ENCODE data around the gene SPDYC. TPM values are rescaled to one million over a fixed set of nuclear protein-coding genes. Genes with fewer than 3 reads are reported as not detected.

The SPDYC gene
- total and polyA plus RNA-seq, 9 of the 15 experiments (the other 6 are each of a cell fraction or from before 2014, with no cell fraction given) = 4.4 to 18.8 (median 9.2) TPM

DNA sequence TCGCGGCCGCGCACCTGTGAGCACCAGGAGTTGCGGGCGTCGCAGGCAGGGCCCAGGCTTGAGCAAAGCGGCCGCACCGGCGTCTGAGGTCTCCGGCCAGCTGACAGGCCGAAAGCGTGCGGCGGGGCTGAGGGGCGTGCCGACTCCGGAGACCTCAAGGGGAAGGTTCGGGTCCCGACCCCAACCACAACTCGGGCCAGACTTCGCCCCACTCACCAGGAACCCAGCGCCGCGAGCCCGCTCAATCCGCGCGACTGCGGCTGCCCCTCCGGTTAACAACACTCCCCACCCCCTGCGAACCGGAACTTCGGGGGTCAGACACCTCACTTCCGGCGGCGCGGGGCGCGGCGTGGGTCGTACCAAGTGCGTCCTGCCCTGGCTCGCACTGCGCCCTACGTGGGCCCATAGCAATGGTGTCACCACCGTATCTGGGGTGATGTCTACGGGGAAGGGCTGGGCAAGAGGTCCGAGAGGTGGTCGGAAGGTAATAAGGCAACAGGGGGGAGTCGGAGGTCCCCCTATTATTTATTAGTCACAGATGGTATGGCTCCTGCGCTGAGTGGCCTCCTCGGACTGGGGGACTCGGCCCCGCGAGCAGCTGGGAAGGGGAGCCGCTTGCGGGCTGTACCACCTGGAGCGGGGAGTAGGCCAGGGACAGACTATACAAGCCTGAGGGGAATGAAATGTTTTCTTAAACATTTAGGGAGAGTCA is 35.6 kb upstream of the SPDYC start, which contains the start of gene SYVN1 (continued):
- TF ChIP-seq, protein P1, sequence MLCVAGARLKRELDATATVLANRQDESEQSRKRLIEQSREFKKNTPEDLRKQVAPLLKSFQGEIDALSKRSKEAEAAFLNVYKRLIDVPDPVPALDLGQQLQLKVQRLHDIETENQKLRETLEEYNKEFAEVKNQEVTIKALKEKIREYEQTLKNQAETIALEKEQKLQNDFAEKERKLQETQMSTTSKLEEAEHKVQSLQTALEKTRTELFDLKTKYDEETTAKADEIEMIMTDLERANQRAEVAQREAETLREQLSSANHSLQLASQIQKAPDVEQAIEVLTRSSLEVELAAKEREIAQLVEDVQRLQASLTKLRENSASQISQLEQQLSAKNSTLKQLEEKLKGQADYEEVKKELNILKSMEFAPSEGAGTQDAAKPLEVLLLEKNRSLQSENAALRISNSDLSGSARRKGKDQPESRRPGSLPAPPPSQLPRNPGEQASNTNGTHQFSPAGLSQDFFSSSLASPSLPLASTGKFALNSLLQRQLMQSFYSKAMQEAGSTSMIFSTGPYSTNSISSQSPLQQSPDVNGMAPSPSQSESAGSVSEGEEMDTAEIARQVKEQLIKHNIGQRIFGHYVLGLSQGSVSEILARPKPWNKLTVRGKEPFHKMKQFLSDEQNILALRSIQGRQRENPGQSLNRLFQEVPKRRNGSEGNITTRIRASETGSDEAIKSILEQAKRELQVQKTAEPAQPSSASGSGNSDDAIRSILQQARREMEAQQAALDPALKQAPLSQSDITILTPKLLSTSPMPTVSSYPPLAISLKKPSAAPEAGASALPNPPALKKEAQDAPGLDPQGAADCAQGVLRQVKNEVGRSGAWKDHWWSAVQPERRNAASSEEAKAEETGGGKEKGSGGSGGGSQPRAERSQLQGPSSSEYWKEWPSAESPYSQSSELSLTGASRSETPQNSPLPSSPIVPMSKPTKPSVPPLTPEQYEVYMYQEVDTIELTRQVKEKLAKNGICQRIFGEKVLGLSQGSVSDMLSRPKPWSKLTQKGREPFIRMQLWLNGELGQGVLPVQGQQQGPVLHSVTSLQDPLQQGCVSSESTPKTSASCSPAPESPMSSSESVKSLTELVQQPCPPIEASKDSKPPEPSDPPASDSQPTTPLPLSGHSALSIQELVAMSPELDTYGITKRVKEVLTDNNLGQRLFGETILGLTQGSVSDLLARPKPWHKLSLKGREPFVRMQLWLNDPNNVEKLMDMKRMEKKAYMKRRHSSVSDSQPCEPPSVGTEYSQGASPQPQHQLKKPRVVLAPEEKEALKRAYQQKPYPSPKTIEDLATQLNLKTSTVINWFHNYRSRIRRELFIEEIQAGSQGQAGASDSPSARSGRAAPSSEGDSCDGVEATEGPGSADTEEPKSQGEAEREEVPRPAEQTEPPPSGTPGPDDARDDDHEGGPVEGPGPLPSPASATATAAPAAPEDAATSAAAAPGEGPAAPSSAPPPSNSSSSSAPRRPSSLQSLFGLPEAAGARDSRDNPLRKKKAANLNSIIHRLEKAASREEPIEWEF (CRISPR knock-in tag; IDR thresholded peaks at IDR 0.05) = no peak
- TF ChIP-seq, protein P2, sequence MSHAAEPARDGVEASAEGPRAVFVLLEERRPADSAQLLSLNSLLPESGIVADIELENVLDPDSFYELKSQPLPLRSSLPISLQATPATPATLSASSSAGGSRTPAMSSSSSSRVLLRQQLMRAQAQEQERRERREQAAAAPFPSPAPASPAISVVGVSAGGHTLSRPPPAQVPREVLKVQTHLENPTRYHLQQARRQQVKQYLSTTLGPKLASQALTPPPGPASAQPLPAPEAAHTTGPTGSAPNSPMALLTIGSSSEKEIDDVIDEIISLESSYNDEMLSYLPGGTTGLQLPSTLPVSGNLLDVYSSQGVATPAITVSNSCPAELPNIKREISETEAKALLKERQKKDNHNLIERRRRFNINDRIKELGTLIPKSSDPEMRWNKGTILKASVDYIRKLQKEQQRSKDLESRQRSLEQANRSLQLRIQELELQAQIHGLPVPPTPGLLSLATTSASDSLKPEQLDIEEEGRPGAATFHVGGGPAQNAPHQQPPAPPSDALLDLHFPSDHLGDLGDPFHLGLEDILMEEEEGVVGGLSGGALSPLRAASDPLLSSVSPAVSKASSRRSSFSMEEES (CRISPR knock-in tag; IDR thresholded peaks at IDR 0.05) = no peak
- peak; percentile 88; the same call in 1 of the 2 replicates for TF ChIP-seq BRD4 (IDR thresholded peaks at IDR 0.05)
- no peak for TF ChIP-seq DDX20 (tag; IDR thresholded peaks at IDR 0.05; ENCODE audit: low read depth)
- TF ChIP-seq, protein P3, sequence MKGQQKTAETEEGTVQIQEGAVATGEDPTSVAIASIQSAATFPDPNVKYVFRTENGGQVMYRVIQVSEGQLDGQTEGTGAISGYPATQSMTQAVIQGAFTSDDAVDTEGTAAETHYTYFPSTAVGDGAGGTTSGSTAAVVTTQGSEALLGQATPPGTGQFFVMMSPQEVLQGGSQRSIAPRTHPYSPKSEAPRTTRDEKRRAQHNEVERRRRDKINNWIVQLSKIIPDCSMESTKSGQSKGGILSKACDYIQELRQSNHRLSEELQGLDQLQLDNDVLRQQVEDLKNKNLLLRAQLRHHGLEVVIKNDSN (CRISPR knock-in tag; IDR thresholded peaks at IDR 0.05) = no peak
- no peak for TF ChIP-seq PRPF4 (IDR thresholded peaks at IDR 0.05; ENCODE audit: insufficient read depth, low read depth, low read length, poor library complexity, severe bottlenecking)
- TF ChIP-seq ZNF217 (CRISPR knock-in tag; IDR thresholded peaks at IDR 0.05) = no peak
- peak; percentile 48 for TF ChIP-seq SMAD4 (CRISPR knock-in tag; conservative IDR thresholded peaks at IDR 0.05)
- TF ChIP-seq, protein P4, sequence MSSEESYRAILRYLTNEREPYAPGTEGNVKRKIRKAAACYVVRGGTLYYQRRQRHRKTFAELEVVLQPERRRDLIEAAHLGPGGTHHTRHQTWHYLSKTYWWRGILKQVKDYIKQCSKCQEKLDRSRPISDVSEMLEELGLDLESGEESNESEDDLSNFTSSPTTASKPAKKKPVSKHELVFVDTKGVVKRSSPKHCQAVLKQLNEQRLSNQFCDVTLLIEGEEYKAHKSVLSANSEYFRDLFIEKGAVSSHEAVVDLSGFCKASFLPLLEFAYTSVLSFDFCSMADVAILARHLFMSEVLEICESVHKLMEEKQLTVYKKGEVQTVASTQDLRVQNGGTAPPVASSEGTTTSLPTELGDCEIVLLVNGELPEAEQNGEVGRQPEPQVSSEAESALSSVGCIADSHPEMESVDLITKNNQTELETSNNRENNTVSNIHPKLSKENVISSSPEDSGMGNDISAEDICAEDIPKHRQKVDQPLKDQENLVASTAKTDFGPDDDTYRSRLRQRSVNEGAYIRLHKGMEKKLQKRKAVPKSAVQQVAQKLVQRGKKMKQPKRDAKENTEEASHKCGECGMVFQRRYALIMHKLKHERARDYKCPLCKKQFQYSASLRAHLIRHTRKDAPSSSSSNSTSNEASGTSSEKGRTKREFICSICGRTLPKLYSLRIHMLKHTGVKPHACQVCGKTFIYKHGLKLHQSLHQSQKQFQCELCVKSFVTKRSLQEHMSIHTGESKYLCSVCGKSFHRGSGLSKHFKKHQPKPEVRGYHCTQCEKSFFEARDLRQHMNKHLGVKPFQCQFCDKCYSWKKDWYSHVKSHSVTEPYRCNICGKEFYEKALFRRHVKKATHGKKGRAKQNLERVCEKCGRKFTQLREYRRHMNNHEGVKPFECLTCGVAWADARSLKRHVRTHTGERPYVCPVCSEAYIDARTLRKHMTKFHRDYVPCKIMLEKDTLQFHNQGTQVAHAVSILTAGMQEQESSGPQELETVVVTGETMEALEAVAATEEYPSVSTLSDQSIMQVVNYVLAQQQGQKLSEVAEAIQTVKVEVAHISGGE (CRISPR knock-in tag; IDR thresholded peaks at IDR 0.05) = peak in 1 of 3 experiments; percentile 78; a peak in 2 of 6 replicates
- TF ChIP-seq, protein P5, sequence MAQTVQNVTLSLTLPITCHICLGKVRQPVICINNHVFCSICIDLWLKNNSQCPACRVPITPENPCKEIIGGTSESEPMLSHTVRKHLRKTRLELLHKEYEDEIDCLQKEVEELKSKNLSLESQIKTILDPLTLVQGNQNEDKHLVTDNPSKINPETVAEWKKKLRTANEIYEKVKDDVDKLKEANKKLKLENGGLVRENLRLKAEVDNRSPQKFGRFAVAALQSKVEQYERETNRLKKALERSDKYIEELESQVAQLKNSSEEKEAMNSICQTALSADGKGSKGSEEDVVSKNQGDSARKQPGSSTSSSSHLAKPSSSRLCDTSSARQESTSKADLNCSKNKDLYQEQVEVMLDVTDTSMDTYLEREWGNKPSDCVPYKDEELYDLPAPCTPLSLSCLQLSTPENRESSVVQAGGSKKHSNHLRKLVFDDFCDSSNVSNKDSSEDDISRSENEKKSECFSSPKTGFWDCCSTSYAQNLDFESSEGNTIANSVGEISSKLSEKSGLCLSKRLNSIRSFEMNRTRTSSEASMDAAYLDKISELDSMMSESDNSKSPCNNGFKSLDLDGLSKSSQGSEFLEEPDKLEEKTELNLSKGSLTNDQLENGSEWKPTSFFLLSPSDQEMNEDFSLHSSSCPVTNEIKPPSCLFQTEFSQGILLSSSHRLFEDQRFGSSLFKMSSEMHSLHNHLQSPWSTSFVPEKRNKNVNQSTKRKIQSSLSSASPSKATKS (CRISPR knock-in tag; IDR thresholded peaks at IDR 0.05) = no peak
- TF ChIP-seq, protein P6, sequence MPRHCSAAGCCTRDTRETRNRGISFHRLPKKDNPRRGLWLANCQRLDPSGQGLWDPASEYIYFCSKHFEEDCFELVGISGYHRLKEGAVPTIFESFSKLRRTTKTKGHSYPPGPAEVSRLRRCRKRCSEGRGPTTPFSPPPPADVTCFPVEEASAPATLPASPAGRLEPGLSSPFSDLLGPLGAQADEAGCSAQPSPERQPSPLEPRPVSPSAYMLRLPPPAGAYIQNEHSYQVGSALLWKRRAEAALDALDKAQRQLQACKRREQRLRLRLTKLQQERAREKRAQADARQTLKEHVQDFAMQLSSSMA (CRISPR knock-in tag; IDR thresholded peaks at IDR 0.05) = no peak
